NCI-H82 treated with DMSO at 0.1 percent for 48 hours (cell line): ENCODE results near the gene TMEM86B.

ENCODE experiments used
- DNase-seq: peaks from one replicate; lab custom pipeline; 2025; ENCODE audit not compliant: unreplicated experiment; lab: John Stamatoyannopoulos, UW

TMEM86B gene

DNA sequence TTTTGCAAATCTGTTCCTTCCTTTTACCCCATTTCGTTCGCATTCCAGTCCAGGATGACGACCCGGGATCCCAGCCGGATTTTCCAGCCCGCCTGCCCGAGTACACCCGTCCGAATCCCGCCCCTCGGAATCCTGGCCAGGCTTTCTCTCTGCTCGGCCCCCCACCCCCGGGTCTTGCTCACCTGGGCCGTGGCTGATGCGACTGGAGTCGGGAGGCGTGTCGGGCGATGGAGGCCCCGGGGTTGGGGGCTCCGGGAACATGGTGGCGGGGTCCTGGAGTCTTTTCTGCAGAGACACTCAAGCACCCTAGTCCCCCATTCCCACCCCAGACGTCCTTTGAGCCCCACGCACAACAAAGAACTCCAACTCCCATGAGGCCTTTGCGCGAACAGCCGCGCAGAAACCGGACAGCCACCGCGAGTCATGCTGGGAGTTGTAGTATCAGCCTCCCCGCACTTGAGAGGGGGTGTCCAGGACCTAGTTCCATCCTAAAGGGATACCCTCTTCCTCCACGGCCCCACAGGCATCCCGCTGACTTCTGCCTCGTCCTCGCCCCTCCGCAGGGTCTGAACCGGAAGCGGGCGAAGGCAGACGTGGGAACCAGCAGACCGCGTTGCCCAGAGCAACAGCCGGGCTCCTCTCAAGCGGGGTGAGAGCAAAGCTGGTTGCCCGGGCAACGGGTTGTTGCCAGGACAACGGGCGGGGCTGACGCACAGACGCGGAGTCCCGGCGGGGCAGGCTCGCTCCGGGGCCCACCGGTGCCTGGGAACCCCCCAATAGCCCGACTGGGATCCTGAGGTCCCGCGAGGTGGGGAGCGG, 49.6 kb downstream of the TMEM86B start:
- DNase-seq = peak; percentile 57
